SK-MEL-5 (cell line): ENCODE data around the gene IRAK2. TPM values are rescaled to one million over a fixed set of nuclear protein-coding genes. Genes with fewer than 3 reads are reported as not detected.
"Not testable (repeated sequence)": the region's sequence is repeated elsewhere in the genome, so short reads cannot be mapped to it uniquely, and the experiment has no call there.

Source experiments
- DNase-seq: peaks from one replicate; pipeline ENCODE4 v3.0.0-alpha.2; 2016; ENCODE audit warnings: low read depth, low spot score
- in situ Hi-C: cut with HindIII; loops from 2 replicates; pipeline ENCODE4 v1.10.0; 2016; ENCODE audit warnings: low sequenced_read_pairs, high pct_unique_total_duplicates, low pct_unique_long_range_greater_than_20kb
- total RNA-seq: library from RNA; depleted of rRNA; stranded (reverse); fragments of >200 nt; shearing (Covaris generic); gene quantifications from 2 replicates; pipeline ENCODE4 v1.2.3, GENCODE V29; 2014

IRAK2 gene
- total RNA-seq, 1 experiment from 2014 or later = 1.8 TPM

GRCh38 chr3:10155123-10155472 lies 9.6 kb upstream of the IRAK2 start:
- in situ Hi-C loops = no loop called here
- DNase-seq = no peak

- no peak for DNase-seq
- in situ Hi-C loops = no loop called here
Observed at GRCh38 chr3:10155658-10156057, 9.1 kb upstream of the IRAK2 start.

GRCh38 chr3:10157031-10157430 lies 7.7 kb upstream of the IRAK2 start:
- in situ Hi-C loops = no loop called here
- DNase-seq = no peak

GRCh38 chr3:10158555-10158954 lies 6.2 kb upstream of the IRAK2 start:
- DNase-seq, in situ Hi-C loops: not testable (repeated sequence)

GRCh38 chr3:10160346-10160745 lies 4.4 kb upstream of the IRAK2 start:
- no peak for DNase-seq
- in situ Hi-C loops = no loop called here

- DNase-seq = no peak
- in situ Hi-C loops = no loop called here
Observed at GRCh38 chr3:10160925-10161324, 3.8 kb upstream of the IRAK2 start.

- in situ Hi-C loops = no loop called here
- no peak for DNase-seq
Observed at GRCh38 chr3:10162185-10162584, 2.5 kb upstream of the IRAK2 start.

- in situ Hi-C loops, DNase-seq: not testable (repeated sequence)
Observed at GRCh38 chr3:10164201-10164545, 546 bp upstream of the IRAK2 start.

GRCh38 chr3:10166213-10166604 lies 1.5 kb downstream of the IRAK2 start:
- no peak for DNase-seq
- in situ Hi-C loops = no loop called here

- in situ Hi-C loops = no loop called here
Observed at GRCh38 chr3:10169000-10169496, 4.3 kb downstream of the IRAK2 start.

GRCh38 chr3:10170915-10171478 lies 6.3 kb downstream of the IRAK2 start:
- in situ Hi-C loops = no loop called here
- DNase-seq = no peak

More at GRCh38 chr3:10169000-10169496, 4.3 kb downstream of the IRAK2 start:
- no peak for DNase-seq

GRCh38 chr3:10173095-10173925 lies 8.6 kb downstream of the IRAK2 start:
- DNase-seq = no peak
- in situ Hi-C loops = no loop called here

GRCh38 chr3:10173926-10174435 lies 9.3 kb downstream of the IRAK2 start:
- in situ Hi-C loops = no loop called here
- DNase-seq = peak; percentile 19

GRCh38 chr3:10175334-10175733 lies 10.6 kb downstream of the IRAK2 start:
- in situ Hi-C loops, DNase-seq: not testable (repeated sequence)

- in situ Hi-C loops, DNase-seq: not testable (repeated sequence)
Observed at GRCh38 chr3:10176150-10176549, 11.4 kb downstream of the IRAK2 start.

- in situ Hi-C loops = no loop called here
- DNase-seq = no peak
Observed at GRCh38 chr3:10177737-10178136, 13.0 kb downstream of the IRAK2 start.

- no peak for DNase-seq
- in situ Hi-C loops = no loop called here
Observed at GRCh38 chr3:10178892-10179291, 14.2 kb downstream of the IRAK2 start.

- no peak for DNase-seq
- in situ Hi-C loops = no loop called here
Observed at GRCh38 chr3:10180289-10180688, 15.6 kb downstream of the IRAK2 start.

GRCh38 chr3:10180738-10181295 lies 16.1 kb downstream of the IRAK2 start:
- in situ Hi-C loops = no loop called here

More at GRCh38 chr3:10180738-10181295, 16.1 kb downstream of the IRAK2 start:
- no peak for DNase-seq
